ENCODE data around the gene OR4L1.
"Not testable (repeated sequence)": the region's sequence is repeated elsewhere in the genome, so short reads cannot be mapped to it uniquely, and the experiment has no call there.

The OR4L1 gene

GRCh38 chr14:20059745-20060144 lies at the start of gene OR4L1:
TSS of gene OR4L1 (plus strand) at chr14:20060045. CDS start at chr14:20060045, 0 bp downstream.
- DNase-seq, result no peak

- no peak for DNase-seq
These were observed 40.5 kb upstream of the OR4L1 start, which contains the start of gene OR4K14 for GRCh38 chr14:20019257-20019865. TSS of gene OR4K14 (minus strand) at chr14:20019307. CDS start at chr14:20015193, 4,114 bp downstream.

GRCh38 chr14:20031058-20031457 lies 28.8 kb upstream of the OR4L1 start:
- no peak for DNase-seq

- DNase-seq, result no peak
These were observed 24.4 kb upstream of the OR4L1 start for GRCh38 chr14:20035449-20035848.

GRCh38 chr14:20035938-20036337 lies 23.9 kb upstream of the OR4L1 start, which contains the start of gene OR4K13:
TSS of gene OR4K13 (minus strand) at chr14:20036038. CDS start at chr14:20034758, 1,280 bp downstream.
- no peak for DNase-seq

- DNase-seq, result no peak
These were observed 15.6 kb upstream of the OR4L1 start for GRCh38 chr14:20044243-20044642.

GRCh38 chr14:20048202-20048601 lies 11.6 kb upstream of the OR4L1 start:
- no peak for DNase-seq

- no peak for DNase-seq
These were observed 32.2 kb downstream of the OR4L1 start for GRCh38 chr14:20092050-20092449.

- DNase-seq, result no peak
These were observed 33.6 kb downstream of the OR4L1 start for GRCh38 chr14:20093442-20093841.

- not testable (repeated sequence) for DNase-seq
These were observed 39.3 kb downstream of the OR4L1 start for GRCh38 chr14:20098926-20099770.

- DNase-seq, result no peak
These were observed 50.6 kb downstream of the OR4L1 start, which contains the start of gene OR4K17 for GRCh38 chr14:20110438-20110837. TSS of gene OR4K17 (plus strand) at chr14:20110739. CDS start at chr14:20117500, 6,761 bp downstream.
